GM21515 (cell line): Measurements from ENCODE around the gene COPS9.

ENCODE experiments used
- ATAC-seq: cut with Tn5 transposase; IDR thresholded peaks from one replicate; pipeline ENCODE4 v1.9.1; 2021; ENCODE audit not compliant: unreplicated experiment

The COPS9 gene

GRCh38 chr2:240136013-240136670 is at the start of gene COPS9:
COPS9 (minus strand) TSS chr2:240136305; CDS start chr2:240136284, 21 bp downstream.
- peak; percentile 97 for ATAC-seq

DNA sequence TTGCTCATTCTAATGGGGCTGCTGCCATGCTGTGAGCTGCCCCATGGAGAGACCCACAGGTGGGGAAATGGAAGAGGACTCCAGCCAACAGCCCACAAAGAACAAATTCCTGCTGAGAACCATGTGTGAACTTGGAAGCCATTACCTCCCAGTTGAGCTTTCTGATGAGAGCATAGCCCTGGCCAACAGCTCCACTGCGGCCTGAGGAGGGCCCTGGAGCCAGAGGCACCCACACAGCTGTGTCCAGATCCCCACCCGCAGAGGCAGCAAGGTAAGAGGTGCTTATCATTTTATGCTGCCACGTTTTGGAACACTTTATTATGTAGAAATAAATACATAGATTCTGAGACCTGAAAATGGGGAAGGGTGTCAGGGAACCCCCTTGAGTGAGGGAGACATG is 48.6 kb upstream of the COPS9 start:
- no peak for ATAC-seq

GRCh38 chr2:240183875-240184590 is 47.9 kb upstream of the COPS9 start:
- ATAC-seq, result no peak

GRCh38 chr2:240183006-240183874 is 47.1 kb upstream of the COPS9 start:
- ATAC-seq, result no peak

DNA sequence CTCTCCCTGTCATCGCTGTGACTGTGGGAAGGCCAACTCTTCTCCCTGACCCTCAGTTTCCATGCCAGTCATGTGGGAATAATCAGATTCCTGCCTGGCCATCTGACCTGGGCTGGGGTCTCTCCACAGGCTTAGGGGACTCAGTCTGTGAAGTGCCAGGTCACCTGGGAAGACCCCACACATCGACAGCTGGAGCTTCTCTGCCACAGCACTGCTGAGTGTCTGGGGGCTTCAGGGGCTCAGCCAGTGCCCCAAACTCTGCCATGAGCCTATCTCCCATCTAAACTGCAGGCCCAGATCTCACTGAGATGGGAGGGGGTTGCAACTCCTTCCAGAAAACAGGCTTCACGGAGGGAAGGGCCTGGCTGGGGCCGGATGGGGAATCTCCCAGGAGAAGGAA is 46.4 kb upstream of the COPS9 start:
- ATAC-seq, result no peak

- no peak for ATAC-seq
These were observed 45.9 kb upstream of the COPS9 start for GRCh38 chr2:240182001-240182400.

DNA sequence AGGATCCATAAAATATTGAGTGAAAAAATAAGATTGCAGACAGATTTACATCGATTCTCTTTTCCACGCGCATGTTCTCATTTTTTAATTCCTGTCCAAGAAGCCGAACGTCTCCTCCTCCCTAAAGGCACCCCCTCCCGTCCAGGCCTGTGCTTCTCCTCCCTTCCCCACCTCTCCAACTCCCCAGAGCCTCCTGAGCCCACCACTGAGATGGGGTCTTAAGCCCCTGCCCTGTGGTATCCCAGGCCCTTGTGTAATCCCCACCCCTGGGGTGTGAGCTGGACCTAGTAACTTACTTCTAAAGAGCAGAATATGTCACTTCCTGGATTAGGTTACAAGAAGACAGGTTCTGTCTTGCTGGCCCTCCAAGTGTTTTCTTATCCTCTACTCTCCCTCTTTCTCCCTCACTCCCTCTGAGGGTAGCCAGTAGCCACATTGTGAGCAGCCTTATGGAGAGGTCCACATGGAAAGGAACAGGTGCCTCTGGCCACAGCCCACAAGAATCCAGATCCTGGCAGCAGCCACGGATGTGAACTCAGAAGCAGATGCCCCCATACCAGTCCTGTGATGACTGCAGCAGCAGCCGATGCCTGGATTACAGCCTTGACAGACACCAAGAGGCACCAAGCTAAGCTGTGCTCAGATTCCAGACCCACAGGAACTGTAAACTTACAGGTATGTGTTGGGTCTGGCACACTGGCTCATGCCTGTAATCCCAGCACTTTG is 44.0 kb upstream of the COPS9 start:
- ATAC-seq, result no peak

GRCh38 chr2:240179186-240179815 is 43.2 kb upstream of the COPS9 start:
- no peak for ATAC-seq

DNA sequence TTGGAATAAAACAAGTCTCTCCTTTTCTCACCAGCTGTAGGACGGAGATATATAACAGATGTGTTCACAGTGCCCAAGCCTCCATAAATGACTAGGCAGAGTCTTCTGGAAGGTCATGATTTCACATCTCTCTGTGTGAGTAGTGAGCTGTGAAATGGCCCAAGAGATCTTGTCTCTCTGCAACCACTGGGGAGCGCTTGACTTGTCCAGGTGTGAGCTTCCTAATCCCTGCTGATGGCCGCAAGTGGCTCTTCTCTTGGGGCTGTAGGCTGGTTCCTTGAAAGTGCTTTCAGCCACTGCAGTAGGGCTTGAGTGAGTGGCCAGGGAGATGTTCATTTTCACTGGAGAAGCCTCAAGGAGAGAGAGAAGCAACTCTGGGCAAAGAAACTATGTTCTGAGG is 42.5 kb upstream of the COPS9 start:
- no peak for ATAC-seq

GRCh38 chr2:240174496-240174895 is 38.4 kb upstream of the COPS9 start:
- no peak for ATAC-seq

DNA sequence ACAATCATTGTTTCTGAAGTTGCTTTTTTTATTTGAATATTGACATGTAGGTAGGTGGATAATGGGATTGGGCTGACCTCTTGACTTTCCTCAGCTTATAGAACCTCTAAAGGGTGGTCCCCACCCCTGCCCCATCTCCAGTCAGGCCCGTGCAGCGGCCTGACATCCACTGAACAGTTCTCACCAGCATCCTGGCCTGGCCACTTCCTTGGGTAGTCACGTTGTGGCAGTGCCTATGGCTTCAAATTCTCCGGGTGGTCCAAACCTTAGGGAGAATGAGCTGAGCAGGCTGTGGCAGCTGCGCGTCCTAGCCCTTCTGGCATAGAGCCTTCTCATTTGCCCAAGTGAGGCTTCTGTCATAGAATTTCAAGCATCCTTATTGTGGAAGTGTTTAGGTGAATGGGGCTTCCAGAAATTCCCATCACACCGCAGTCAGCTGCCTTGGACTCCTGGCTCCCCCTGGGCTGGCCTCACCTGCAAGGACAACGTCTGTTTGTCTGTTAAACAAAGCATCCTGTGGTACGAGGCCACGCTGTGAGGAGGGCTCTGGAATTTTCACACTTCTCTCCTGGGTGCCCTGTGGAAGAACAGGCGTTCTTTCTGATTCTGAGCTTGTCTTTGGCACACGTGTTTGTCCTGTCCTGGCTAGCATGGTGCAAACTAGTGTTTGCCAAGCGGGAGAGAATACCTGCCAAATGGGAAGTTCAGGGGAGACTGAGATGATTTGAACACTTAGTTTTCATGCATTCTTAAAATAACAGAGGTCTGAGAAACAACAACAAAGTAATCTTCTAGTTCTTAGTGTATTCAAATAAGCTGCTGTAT is 36.2 kb upstream of the COPS9 start:
- no peak for ATAC-seq

DNA sequence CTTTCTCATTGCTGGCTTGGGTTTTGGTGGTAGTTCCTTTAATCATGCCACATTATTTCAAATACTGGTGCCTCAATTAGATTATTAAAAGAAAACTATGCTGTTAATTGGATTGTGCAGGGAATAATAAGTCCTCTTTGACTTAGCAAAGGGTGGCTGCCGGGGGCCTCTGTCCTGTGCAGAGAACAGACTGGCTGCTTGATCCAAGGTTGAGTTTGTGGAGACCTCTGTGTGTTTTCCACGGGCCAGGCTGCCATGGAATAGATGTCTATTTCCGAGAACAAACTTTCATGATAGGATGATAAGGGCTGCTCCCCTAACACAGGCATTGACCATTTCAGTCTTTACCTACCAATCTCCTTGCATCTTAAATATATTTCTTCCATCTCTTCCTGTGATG is 34.8 kb upstream of the COPS9 start:
- no peak for ATAC-seq

- no peak for ATAC-seq
These were observed 34.2 kb upstream of the COPS9 start for GRCh38 chr2:240170354-240170735.

GRCh38 chr2:240169486-240170353 is 33.6 kb upstream of the COPS9 start:
- ATAC-seq, result no peak

- ATAC-seq, result no peak
These were observed 32.6 kb upstream of the COPS9 start for GRCh38 chr2:240168546-240169361.

DNA sequence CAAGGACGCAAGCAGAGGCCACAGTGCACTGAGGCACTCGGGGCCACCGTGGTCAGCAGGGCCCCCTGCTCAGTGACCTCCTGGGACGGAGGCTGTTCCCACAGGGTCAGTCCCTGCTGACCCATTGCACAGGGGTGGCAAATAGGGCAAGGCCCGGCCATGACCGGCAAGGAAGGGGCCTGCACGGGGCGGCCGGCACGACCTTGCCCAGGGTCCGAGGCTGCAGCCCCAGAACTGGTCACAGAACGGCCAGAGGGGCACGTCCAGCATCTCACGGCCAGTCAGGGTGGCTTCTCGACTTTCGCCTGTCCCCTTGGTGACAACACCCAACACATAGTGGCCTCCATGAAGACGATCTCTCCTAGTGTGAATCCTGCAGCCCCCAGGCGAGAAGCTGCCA is 31.9 kb upstream of the COPS9 start:
- no peak for ATAC-seq

- no peak for ATAC-seq
These were observed 31.4 kb upstream of the COPS9 start for GRCh38 chr2:240167588-240167880.
